ENCODE results near the gene FPR2. TPM values are rescaled to one million over a fixed set of nuclear protein-coding genes. Genes with fewer than 3 reads are reported as not detected.

The FPR2 gene
- total and polyA plus RNA-seq, 2 donors (not counting 3 experiments of a cell fraction or from before 2014, with no cell fraction given) = not detected

- H2AFZ ChIP-seq (ENCODE audit: low read depth, low read length) = no peak overlapping the region
- intact Hi-C loops (cut with micrococcal nuclease) = no loop called here
- DNase-seq (ENCODE audit: low read depth, low spot score) = no peak
- ChIA-PET CTCF (no interaction called here), POLR2A (no interaction called here)
- no peaks in the 10 kb centered on the region for H3K36me3 ChIP-seq (ENCODE audit: control insufficient read depth in 2 of 2, extremely low read depth in 1 of 2, insufficient read depth in 2 of 2, low read length in 2 of 2)
- dilution Hi-C loops (cut with MboI; ENCODE audit: extremely low pct_ligation_motif_present, low sequenced_read_pairs) = no loop called here
- no peak overlapping the region for H3K4me3 ChIP-seq (replicated peaks in 1 of 3; ENCODE audit: insufficient read depth in 1 of 3, low read depth in 1 of 3, low read length in 3 of 3)
- no peaks in the 10 kb centered on the region for H3K4me1 ChIP-seq (ENCODE audit: control insufficient read depth, extremely low read depth, insufficient read depth, low read length)
- H3K27me3 ChIP-seq (ENCODE audit: control insufficient read depth in 2 of 2, insufficient read depth in 2 of 2, low read length in 2 of 2) = no peaks in the 10 kb centered on the region
- no peaks in the 10 kb centered on the region for H4K20me1 ChIP-seq (replicated peaks; ENCODE audit: control insufficient read depth, extremely low read depth, insufficient read depth, low read length)
- no peak overlapping the region for H3K9ac ChIP-seq (replicated peaks; ENCODE audit: extremely low read depth, insufficient read depth, low read length)
- no peak overlapping the region for H3K4me2 ChIP-seq (ENCODE audit: insufficient read depth, low read length)
- no peak for FAIRE-seq
- H3K9me3 ChIP-seq (replicated peaks; ENCODE audit: control insufficient read depth, insufficient read depth, low read length) = no peaks in the 10 kb centered on the region
- no peak for TF ChIP-seq CTCF (IDR thresholded peaks at IDR 0.05; ENCODE audit: extremely low read depth in 1 of 2, insufficient read depth in 1 of 2, low read depth in 1 of 2, low read length in 2 of 2)
- no peak for TF ChIP-seq JUN (IDR thresholded peaks at IDR 0.05; ENCODE audit: borderline replicate concordance, insufficient read depth, insufficient read length, low read depth)
- TF ChIP-seq EZH2 (IDR thresholded peaks at IDR 0.05; ENCODE audit: borderline replicate concordance, low read depth, low read length, severe bottlenecking) = no peak
- BruUV-seq (replicated peaks) = no TSS peak
- H3K27ac ChIP-seq (ENCODE audit: insufficient read depth, low read depth, low read length) = no peak overlapping the region
- no peaks in the 10 kb centered on the region for H3K9me1 ChIP-seq (replicated peaks; ENCODE audit: control insufficient read depth, extremely low read depth, insufficient read depth, low read length)
- H3K79me2 ChIP-seq (ENCODE audit: control insufficient read depth, insufficient read depth, low read length) = no peaks in the 10 kb centered on the region
Observed at GRCh38 chr19:51802775-51803174, 41.8 kb downstream of the FPR2 start.

- no peaks in the 10 kb centered on the region for H3K9me3 ChIP-seq (replicated peaks; ENCODE audit: control insufficient read depth, insufficient read depth, low read length)
- no peak for DNase-seq (ENCODE audit: low read depth, low spot score)
- H3K36me3 ChIP-seq (ENCODE audit: control insufficient read depth in 2 of 2, extremely low read depth in 1 of 2, insufficient read depth in 2 of 2, low read length in 2 of 2) = no peaks in the 10 kb centered on the region
- no peaks in the 10 kb centered on the region for H3K4me1 ChIP-seq (ENCODE audit: control insufficient read depth, extremely low read depth, insufficient read depth, low read length)
- no peak for FAIRE-seq
- no peak overlapping the region for H3K9ac ChIP-seq (replicated peaks; ENCODE audit: extremely low read depth, insufficient read depth, low read length)
- dilution Hi-C loops (cut with MboI; ENCODE audit: extremely low pct_ligation_motif_present, low sequenced_read_pairs) = no loop called here
- no peak overlapping the region for H3K4me2 ChIP-seq (ENCODE audit: insufficient read depth, low read length)
- TF ChIP-seq POLR2AphosphoS5 (IDR thresholded peaks at IDR 0.05; ENCODE audit: insufficient read depth, low read depth, low read length) = no peak
- no peak for TF ChIP-seq MAX (IDR thresholded peaks at IDR 0.05; ENCODE audit: insufficient read depth, insufficient read length)
- TF ChIP-seq CTCF (IDR thresholded peaks at IDR 0.05; ENCODE audit: extremely low read depth in 1 of 2, insufficient read depth in 1 of 2, low read depth in 1 of 2, low read length in 2 of 2) = no peak
- TF ChIP-seq POLR2A (IDR thresholded peaks at IDR 0.05; ENCODE audit: low read depth, low read length) = no peak
- TF ChIP-seq MYC (IDR thresholded peaks at IDR 0.05; ENCODE audit: low read depth, low read length) = no peak
- no peak for TF ChIP-seq EZH2 (IDR thresholded peaks at IDR 0.05; ENCODE audit: borderline replicate concordance, low read depth, low read length, severe bottlenecking)
- TF ChIP-seq JUN (IDR thresholded peaks at IDR 0.05; ENCODE audit: borderline replicate concordance, insufficient read depth, insufficient read length, low read depth) = no peak
- no peak for TF ChIP-seq FOS (IDR thresholded peaks at IDR 0.05; ENCODE audit: borderline replicate concordance, insufficient read depth, low read length)
- no peak for TF ChIP-seq GATA2 (IDR thresholded peaks at IDR 0.05; ENCODE audit: insufficient read depth, insufficient read length, low read depth, low read length)
- H3K9me1 ChIP-seq (replicated peaks; ENCODE audit: control insufficient read depth, extremely low read depth, insufficient read depth, low read length) = no peaks in the 10 kb centered on the region
- no peaks in the 10 kb centered on the region for H4K20me1 ChIP-seq (replicated peaks; ENCODE audit: control insufficient read depth, extremely low read depth, insufficient read depth, low read length)
- POLR2A ChIA-PET = no interaction called here
- no TSS peak for BruUV-seq (replicated peaks)
- no peak overlapping the region for H3K27ac ChIP-seq (ENCODE audit: insufficient read depth, low read depth, low read length)
- no peaks in the 10 kb centered on the region for H3K27me3 ChIP-seq (ENCODE audit: control insufficient read depth in 2 of 2, insufficient read depth in 2 of 2, low read length in 2 of 2)
- no peak overlapping the region for H2AFZ ChIP-seq (ENCODE audit: low read depth, low read length)
- H3K79me2 ChIP-seq (ENCODE audit: control insufficient read depth, insufficient read depth, low read length) = no peaks in the 10 kb centered on the region
- intact Hi-C loops (cut with micrococcal nuclease) = no loop called here
- CTCF ChIA-PET = no interaction called here
- no peak overlapping the region for H3K4me3 ChIP-seq (replicated peaks in 1 of 3; ENCODE audit: insufficient read depth in 1 of 3, low read depth in 1 of 3, low read length in 3 of 3)
Observed at GRCh38 chr19:51803519-51803918, 42.5 kb downstream of the FPR2 start.

Measured in endothelial cell of umbilical vein (primary cell).